Panc1 (cell line): ENCODE results near the gene TPRA1. TPM values are rescaled to one million over a fixed set of nuclear protein-coding genes. Genes with fewer than 3 reads are reported as not detected.

Experiments used
- ATAC-seq: fragments of 200-7000 bp; cut with Tn5 transposase; 2 replicates; pipeline ENCODE4 v1.9.1; 2020; ENCODE audit warnings: mild to moderate bottlenecking, moderate library complexity
- Bru-seq: library from RNA; stranded (reverse); fragments of 400-500 nt; gene quantifications from one replicate; lab custom pipeline; 2021; lab: Mats Ljungman, UMichigan
- BruChase-seq, 2 experiments: library from RNA; stranded (reverse); fragments of 400-500 nt; gene quantifications; one replicate each; lab custom pipeline; 2021; lab: Mats Ljungman, UMichigan
- BruUV-seq: library from RNA; stranded (reverse); fragments of 400-500 nt; replicated peaks from 2 replicates; lab custom pipeline; 2021; lab: Mats Ljungman, UMichigan
- CTCF ChIA-PET: fragments of 300-600 bp; sonication (Branson Sonifier 250); formaldehyde crosslinking; loops from one replicate; lab custom pipeline; 2022; ENCODE audit warnings: antibody characterized with exemption; lab: Charles Lee
- POLR2A ChIA-PET: fragments of 300-600 bp; sonication (Branson Sonifier 250); formaldehyde crosslinking; loops from one replicate; lab custom pipeline; 2022; ENCODE audit warnings: antibody characterized with exemption; lab: Charles Lee
- DNase-seq: peaks from one replicate; pipeline ENCODE4 v3.0.0-alpha.2; 2010; ENCODE audit warnings: low read depth, low spot score
- H3K27ac ChIP-seq: 2 replicates; pipeline ENCODE4 v1.5.1; 2011; ENCODE audit warnings: mild to moderate bottlenecking, low read length, inconsistent platforms
- H3K27me3 ChIP-seq: fragments of 200-500 bp; sonication (Bioruptor generic); 2 replicates; pipeline ENCODE4 v1.6.0; 2014; ENCODE audit warnings: low read length, inconsistent platforms; ENCODE audit not compliant: control insufficient read depth, insufficient read depth
- H3K36me3 ChIP-seq: fragments of 200-500 bp; sonication (Bioruptor generic); 2 replicates; pipeline ENCODE4 v1.5.1; 2014; ENCODE audit warnings: inconsistent platforms, mild to moderate bottlenecking, low read length, moderate library complexity; ENCODE audit not compliant: control insufficient read depth, insufficient read depth
- H3K4me1 ChIP-seq: 2 replicates; pipeline ENCODE4 v1.5.1; 2011; ENCODE audit warnings: inconsistent platforms, mild to moderate bottlenecking, low read length, moderate library complexity; ENCODE audit not compliant: control insufficient read depth, insufficient read depth
- H3K4me3 ChIP-seq, 2 experiments: 2 replicates each; pipeline ENCODE4 v1.5.1; 2011 to 2012; ENCODE audit warnings: low read depth in 2 of 2, low read length in 2 of 2, mild to moderate bottlenecking in 2 of 2, inconsistent platforms in 1 of 2, moderate library complexity in 1 of 2
- H3K9me3 ChIP-seq: fragments of 200-500 bp; sonication (Bioruptor generic); 2 replicates; pipeline ENCODE4 v1.5.1; 2014; ENCODE audit warnings: low read depth, mild to moderate bottlenecking, inconsistent platforms, low read length, moderate library complexity; ENCODE audit not compliant: control insufficient read depth, insufficient read depth
- POLR2AphosphoS5 ChIP-seq: IDR thresholded peaks from 2 replicates; pipeline ENCODE4 v1.6.1; 2012; ENCODE audit warnings: mild to moderate bottlenecking, low read depth, low read length, moderate library complexity
- SIN3A ChIP-seq: IDR thresholded peaks from 2 replicates; pipeline ENCODE4 v1.6.1; 2012; ENCODE audit warnings: low read depth, mild to moderate bottlenecking, low read length, moderate library complexity, borderline replicate concordance; ENCODE audit not compliant: insufficient read depth
- TCF7L2 ChIP-seq: IDR thresholded peaks from 2 replicates; pipeline ENCODE4 v1.6.1; 2011; ENCODE audit warnings: mild to moderate bottlenecking, low read depth, low read length, inconsistent platforms
- in situ Hi-C: cut with HindIII; loops from 2 replicates; pipeline ENCODE4 v1.10.0; 2016; ENCODE audit warnings: low sequenced_read_pairs, low pct_unique_long_range_greater_than_20kb
- intact Hi-C: fragments of 100-400 bp; cut with micrococcal nuclease; formaldehyde crosslinking; loops from one replicate; pipeline ENCODE4 v1.10.0; 2022; ENCODE audit not compliant: unreplicated experiment
- long read RNA-seq: library from polyadenylated mRNA; unstranded; transcript quantifications from one replicate; pipeline ENCODE4 v2.0.0, GENCODE V29; 2021; ENCODE audit not compliant: unreplicated experiment
- polyA plus RNA-seq: library from polyadenylated mRNA; unstranded; fragments of >200 nt; gene quantifications from one replicate; pipeline ENCODE4 v1.2.1, GENCODE V29; 2012; ENCODE audit warnings: missing spikeins; ENCODE audit not compliant: insufficient read length
- total RNA-seq: library from RNA; stranded (reverse); gene quantifications from one replicate; pipeline ENCODE4 v1.2.1, GENCODE V29; 2021; ENCODE audit not compliant: unreplicated experiment
- TF ChIP-seq, protein P1 (sequence below): fragments of 450-650 bp; IDR thresholded peaks from 2 replicates; pipeline ENCODE4 v1.5.1; 2017; ENCODE audit warnings: mild to moderate bottlenecking
- TF ChIP-seq, protein P2 (sequence below), 2 experiments: IDR thresholded peaks; 2 replicates each; pipeline ENCODE4 v1.6.1; 2011 to 2012; ENCODE audit warnings: low read depth in 2 of 2, control low read depth in 1 of 2, low read length in 1 of 2, mild to moderate bottlenecking in 1 of 2, moderate library complexity in 1 of 2; ENCODE audit not compliant: insufficient read depth in 1 of 2

The TPRA1 gene
- 42.6 TPM for total RNA-seq
- polyA plus RNA-seq: 52.6 TPM
- percentile 60 among the genes with signal in this experiment for Bru-seq, nascent RNA
- percentile 68 among the genes with signal in this experiment for BruChase-seq, experiment 1, labeled RNA remaining after a 2-hour chase
- percentile 69 among the genes with signal in this experiment for BruChase-seq, experiment 2, labeled RNA remaining after a 6-hour chase
- long read RNA-seq, transcript TPRA1-202 (11 exons, 1,933 nt): major isoform, 37 of 124 reads
- long read RNA-seq, transcript TPRA1-203 (10 exons, 1,831 nt): minor isoform, 7 of 124 reads
- long read RNA-seq, partial matches to known transcripts: 14 of 124 reads
- long read RNA-seq, other reads (novel, unspliced or antisense): 63 of 124 reads

DNA sequence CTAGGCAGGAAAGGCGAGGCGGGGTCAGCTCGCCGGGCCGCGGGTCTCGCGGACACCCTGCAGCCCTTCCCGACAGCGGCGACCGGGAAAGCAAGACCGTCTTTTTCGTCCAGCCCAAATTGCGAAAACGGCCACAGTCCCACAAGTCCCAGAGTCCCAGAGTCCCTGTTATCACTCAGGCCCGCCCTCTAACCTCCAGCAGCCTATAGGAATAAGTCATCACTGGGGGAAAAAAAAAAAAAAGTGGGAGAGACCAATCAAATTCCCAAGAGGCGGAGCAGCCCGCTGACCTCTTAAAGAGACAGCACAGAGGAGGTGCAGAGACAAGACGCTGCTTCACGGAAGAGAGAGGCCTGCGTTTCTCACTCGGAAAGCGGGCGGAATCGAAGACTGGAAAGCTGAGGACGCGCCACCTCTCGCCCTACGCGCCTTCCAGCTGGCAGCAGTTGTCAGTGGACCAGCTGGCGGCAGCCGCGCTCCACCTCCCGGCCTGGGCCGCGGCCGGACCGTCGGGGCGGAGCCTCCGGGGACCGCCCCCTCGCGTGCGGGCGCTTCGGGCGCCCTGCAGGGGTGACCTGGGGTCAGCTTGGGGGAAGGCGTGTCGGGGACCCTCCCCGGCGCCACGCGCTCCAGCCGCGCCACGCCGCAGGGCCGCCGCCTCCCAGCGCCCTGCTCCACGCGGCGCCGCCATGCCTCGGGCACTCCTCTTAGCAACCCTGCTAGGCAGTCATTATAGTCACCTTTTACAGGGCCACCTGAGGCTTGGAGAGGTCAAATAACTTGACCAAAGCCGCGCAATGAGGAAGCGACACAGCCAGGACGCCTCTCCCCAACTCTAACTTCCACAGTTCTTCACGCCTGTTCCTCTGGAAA is at the start of gene TPRA1:
TSS of gene TPRA1 (minus strand) at position 141 of the 873 bp plus-strand sequence. CDS start 10,587 bp downstream, outside the sequence.
- no peaks in the 10 kb centered on the region for H3K9me3 ChIP-seq
- in situ Hi-C loops (no loop called here), intact Hi-C loops (no loop called here)
- peak within 1 kb of the TSS; percentile 65 for H3K27ac ChIP-seq
- peak within 1 kb of the TSS; percentile 82 to 84 for H3K4me3 ChIP-seq
- peaks cover 2% of the 10 kb centered on the region; the same call in 1 of the 2 replicates for H3K36me3 ChIP-seq
- H3K27me3 ChIP-seq: no peaks in the 10 kb centered on the region
- DNase-seq: peak; percentile 95
- CTCF ChIA-PET: no interaction called here
- H3K4me1 ChIP-seq: peaks cover 18% of the 10 kb centered on the region
- TF ChIP-seq, protein P1, sequence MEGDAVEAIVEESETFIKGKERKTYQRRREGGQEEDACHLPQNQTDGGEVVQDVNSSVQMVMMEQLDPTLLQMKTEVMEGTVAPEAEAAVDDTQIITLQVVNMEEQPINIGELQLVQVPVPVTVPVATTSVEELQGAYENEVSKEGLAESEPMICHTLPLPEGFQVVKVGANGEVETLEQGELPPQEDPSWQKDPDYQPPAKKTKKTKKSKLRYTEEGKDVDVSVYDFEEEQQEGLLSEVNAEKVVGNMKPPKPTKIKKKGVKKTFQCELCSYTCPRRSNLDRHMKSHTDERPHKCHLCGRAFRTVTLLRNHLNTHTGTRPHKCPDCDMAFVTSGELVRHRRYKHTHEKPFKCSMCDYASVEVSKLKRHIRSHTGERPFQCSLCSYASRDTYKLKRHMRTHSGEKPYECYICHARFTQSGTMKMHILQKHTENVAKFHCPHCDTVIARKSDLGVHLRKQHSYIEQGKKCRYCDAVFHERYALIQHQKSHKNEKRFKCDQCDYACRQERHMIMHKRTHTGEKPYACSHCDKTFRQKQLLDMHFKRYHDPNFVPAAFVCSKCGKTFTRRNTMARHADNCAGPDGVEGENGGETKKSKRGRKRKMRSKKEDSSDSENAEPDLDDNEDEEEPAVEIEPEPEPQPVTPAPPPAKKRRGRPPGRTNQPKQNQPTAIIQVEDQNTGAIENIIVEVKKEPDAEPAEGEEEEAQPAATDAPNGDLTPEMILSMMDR: no peak; the same call in 1 of the 2 replicates
- TF ChIP-seq, protein P2, sequence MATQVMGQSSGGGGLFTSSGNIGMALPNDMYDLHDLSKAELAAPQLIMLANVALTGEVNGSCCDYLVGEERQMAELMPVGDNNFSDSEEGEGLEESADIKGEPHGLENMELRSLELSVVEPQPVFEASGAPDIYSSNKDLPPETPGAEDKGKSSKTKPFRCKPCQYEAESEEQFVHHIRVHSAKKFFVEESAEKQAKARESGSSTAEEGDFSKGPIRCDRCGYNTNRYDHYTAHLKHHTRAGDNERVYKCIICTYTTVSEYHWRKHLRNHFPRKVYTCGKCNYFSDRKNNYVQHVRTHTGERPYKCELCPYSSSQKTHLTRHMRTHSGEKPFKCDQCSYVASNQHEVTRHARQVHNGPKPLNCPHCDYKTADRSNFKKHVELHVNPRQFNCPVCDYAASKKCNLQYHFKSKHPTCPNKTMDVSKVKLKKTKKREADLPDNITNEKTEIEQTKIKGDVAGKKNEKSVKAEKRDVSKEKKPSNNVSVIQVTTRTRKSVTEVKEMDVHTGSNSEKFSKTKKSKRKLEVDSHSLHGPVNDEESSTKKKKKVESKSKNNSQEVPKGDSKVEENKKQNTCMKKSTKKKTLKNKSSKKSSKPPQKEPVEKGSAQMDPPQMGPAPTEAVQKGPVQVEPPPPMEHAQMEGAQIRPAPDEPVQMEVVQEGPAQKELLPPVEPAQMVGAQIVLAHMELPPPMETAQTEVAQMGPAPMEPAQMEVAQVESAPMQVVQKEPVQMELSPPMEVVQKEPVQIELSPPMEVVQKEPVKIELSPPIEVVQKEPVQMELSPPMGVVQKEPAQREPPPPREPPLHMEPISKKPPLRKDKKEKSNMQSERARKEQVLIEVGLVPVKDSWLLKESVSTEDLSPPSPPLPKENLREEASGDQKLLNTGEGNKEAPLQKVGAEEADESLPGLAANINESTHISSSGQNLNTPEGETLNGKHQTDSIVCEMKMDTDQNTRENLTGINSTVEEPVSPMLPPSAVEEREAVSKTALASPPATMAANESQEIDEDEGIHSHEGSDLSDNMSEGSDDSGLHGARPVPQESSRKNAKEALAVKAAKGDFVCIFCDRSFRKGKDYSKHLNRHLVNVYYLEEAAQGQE (IDR thresholded peaks at IDR 0.05; ENCODE audit: insufficient read depth in 1 of 2, low read depth in 2 of 2, low read length in 1 of 2): 0 out of 4 replicates have a peak, but pooled peaks of 1 of the 2 experiments have one; percentile 41
- no peak for TF ChIP-seq TCF7L2
- peak; percentile 90 for TF ChIP-seq POLR2AphosphoS5
- peak; percentile 76; the same call in 1 of the 2 replicates for TF ChIP-seq SIN3A
- ATAC-seq: peak; percentile 89
- no TSS peak for BruUV-seq
- POLR2A ChIA-PET: interaction anchor here (0.6 to 0.7 kb wide), 2 partner anchors 10 to 16 kb away, joined by 3 to 5 read pairs; no protein-coding TSS in a partner anchor

DNA sequence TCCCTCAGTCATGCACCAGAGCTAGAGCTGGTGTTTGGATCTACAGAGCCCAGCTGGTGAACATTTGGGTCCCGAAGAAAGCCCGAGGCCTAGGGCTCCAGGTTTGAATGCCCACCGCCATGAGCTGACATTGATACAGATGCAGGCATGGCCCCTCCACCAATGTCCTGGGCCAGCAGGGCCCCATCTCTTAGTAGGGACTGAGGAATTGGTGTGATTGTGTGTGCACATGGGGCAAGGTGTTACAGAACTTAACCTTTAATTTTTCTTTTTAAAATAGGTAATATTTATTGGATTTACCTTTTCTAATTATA is 49.5 kb upstream of the TPRA1 start:
- Histone ChIP-seq H3K27me3 (no peaks in the 10 kb centered on the region), H3K36me3 (no peaks in the 10 kb centered on the region), H3K27ac (no peak overlapping the region), H3K4me3 (no peak overlapping the region), H3K4me1 (no peaks in the 10 kb centered on the region), H3K9me3 (no peaks in the 10 kb centered on the region)
- intact Hi-C loops (no loop called here), in situ Hi-C loops (no loop called here)
- DNase-seq: no peak
- ChIA-PET CTCF (no interaction called here), POLR2A (no interaction called here)
- BruUV-seq: no TSS peak
- no peak; the same call in 1 of the 2 replicates for ATAC-seq
- TF ChIP-seq SIN3A: no peak
- no peak for TF ChIP-seq TCF7L2
- TF ChIP-seq, protein P1: no peak
- no peak for TF ChIP-seq POLR2AphosphoS5
- TF ChIP-seq, protein P2 (IDR thresholded peaks at IDR 0.05; ENCODE audit: insufficient read depth in 1 of 2, low read depth in 2 of 2, low read length in 1 of 2): no peak
